NK-92 (cell line): ENCODE measurements around the gene RPS6KB1.
"Not testable (repeated sequence)": the region's sequence is repeated elsewhere in the genome, so short reads cannot be mapped to it uniquely, and the experiment has no call there.

ENCODE experiments used
- DNase-seq: peaks from one replicate; lab custom pipeline; 2025; ENCODE audit not compliant: unreplicated experiment; lab: John Stamatoyannopoulos, UW

The RPS6KB1 gene

DNA sequence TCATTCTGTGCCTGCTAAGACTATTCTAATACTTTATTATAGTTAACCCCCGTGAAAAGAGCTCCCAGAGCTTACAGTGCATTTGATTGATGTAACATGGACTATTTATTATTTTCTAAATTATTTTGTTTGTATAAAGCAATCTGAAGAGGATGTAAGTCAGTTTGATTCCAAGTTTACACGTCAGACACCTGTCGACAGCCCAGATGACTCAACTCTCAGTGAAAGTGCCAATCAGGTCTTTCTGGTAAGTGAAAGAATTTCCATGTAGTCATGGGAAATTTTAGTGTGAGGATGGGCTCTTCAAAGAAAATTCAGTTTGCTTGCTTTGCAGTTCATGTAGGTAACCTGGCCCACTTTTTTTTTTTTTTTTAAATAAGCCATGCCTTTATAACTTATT, 47.8 kb downstream of the RPS6KB1 start:
- not testable (repeated sequence) for DNase-seq

GRCh38 chr17:59941131-59941530, 48.2 kb downstream of the RPS6KB1 start:
- no peak for DNase-seq

DNA sequence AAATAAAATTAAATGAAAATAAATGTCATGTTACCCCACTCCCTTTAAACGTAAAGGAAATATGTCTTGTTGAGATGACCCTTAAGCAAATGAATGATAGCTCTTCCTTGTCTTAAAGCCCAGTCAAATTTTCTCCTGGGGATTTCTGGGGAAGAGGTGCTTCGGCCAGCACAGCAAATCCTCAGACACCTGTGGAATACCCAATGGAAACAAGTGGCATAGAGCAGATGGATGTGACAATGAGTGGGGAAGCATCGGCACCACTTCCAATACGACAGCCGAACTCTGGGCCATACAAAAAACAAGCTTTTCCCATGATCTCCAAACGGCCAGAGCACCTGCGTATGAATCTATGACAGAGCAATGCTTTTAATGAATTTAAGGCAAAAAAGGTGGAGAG, 53.5 kb downstream of the RPS6KB1 start:
- DNase-seq, result not testable (repeated sequence)

GRCh38 chr17:59947310-59947709, 54.4 kb downstream of the RPS6KB1 start:
- not testable (repeated sequence) for DNase-seq

DNA sequence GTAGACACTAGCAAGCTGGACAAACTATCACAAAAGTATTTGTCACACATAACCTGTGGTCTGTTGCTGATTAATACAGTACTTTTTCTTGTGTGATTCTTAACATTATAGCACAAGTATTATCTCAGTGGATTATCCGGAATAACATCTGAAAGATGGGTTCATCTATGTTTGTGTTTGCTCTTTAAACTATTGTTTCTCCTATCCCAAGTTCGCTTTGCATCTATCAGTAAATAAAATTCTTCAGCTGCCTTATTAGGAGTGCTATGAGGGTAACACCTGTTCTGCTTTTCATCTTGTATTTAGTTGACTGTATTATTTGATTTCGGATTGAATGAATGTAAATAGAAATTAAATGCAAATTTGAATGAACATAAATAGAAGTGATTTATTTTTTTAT, 57.1 kb downstream of the RPS6KB1 start:
- DNase-seq, result no peak

- no peak for DNase-seq
Observed at GRCh38 chr17:59954856-59955255, 61.9 kb downstream of the RPS6KB1 start.

GRCh38 chr17:59959574-59959973, 66.7 kb downstream of the RPS6KB1 start:
- DNase-seq, result not testable (repeated sequence)

GRCh38 chr17:59962739-59963318, 69.9 kb downstream of the RPS6KB1 start:
- DNase-seq, result no peak

DNA sequence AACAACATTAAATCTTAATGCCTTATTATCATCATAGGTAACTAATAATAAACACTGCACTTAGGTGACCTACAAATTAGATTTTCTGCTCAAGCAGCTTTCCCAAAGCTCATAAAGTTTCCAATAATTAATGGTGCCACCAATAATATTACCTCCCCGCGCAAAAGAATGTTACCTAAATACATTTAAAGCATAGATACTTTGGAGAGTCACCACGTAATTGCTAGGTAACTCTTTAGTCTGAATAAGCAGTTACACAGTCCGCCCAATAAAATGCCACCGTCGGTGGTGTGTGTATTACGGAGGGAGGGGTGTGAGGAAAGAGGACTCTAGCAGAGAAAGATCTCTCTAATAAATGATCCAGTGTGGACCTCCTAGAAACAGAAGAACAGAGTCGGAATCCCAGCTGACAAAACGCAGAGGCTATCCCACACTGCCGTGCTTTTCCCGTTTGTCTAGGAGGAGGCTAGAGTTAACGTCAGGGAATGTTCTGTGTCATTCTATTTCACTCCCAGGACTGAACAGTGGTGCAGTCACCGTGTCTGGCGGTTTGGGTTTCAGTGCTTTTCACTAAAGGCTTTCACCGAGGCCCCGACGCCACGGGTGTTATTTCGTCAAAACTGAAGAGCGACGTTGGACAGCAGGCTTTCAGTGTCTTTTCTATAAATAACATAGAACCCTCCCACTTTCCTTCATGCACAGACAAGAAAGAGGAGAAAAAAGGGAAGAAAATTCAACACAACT, 71.0 kb downstream of the RPS6KB1 start:
- no peak for DNase-seq

GRCh38 chr17:59964482-59965328, 71.8 kb downstream of the RPS6KB1 start, which contains the start of gene RNFT1:
Gene RNFT1 (minus strand): TSS chr17:59964740. CDS start chr17:59964663, 77 bp downstream.
- DNase-seq, result no peak

DNA sequence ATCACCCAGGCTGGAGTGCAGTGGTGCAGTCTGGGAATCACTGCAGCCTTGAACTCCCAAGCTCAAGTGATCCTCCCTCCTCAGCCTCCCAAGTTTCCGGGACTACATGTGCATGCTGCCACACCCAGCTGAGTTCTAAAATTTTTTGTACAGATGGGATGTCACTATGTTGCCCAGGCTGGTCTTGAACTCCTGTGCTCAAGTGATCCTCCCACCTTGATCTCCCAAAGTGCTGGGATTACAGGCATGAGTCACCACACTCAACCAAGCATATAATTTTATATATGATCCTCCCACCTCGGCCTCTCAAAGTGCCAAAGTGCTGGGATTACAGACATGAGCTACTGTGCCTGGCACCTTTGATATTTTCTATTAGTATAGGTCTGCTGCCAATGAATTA, 78.8 kb downstream of the RPS6KB1 start:
- DNase-seq, result not testable (repeated sequence)

DNA sequence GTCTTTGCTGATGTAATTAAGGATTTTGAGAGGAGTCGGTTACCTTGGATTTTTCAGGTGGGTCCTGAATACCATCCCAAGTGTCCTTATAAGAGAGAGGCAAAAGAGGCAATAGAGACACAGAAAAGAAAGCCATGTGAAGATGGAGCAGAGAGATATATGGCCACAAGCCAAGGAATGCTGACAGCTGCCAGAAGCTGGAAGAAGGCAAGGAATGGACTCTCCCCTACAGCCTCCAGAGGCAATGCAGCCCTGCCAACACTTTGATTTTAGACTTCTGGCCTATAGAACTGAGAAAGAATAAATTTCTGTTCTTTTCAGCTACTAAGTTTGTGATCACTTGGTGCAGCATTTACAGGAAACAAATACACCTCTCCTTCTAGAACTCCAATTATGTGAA, 79.9 kb downstream of the RPS6KB1 start:
- DNase-seq, result no peak

DNA sequence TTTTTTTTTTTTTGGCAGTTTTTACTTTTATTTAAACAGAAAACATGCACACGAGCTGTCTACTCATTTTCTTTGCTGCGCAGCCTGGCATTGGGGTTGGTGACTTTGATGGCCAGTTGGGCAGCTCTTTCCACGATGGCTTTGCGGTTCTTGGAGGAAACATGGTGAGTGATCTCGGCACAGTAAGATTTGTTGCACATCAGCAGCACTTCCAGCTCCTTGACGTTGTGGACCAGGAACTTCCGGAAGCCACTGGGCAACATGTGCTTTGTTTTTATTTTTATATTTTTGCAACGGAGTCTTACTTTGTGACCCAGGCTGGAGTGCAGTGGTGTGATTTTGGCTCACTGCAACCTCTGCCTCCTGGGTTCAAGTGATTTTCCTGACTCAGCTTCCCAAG, 80.6 kb downstream of the RPS6KB1 start:
- DNase-seq, result not testable (repeated sequence)

- not testable (repeated sequence) for DNase-seq
Observed at GRCh38 chr17:59975166-59975565, 82.2 kb downstream of the RPS6KB1 start.

- DNase-seq, result not testable (repeated sequence)
Observed at GRCh38 chr17:59996608-59997007, 103.7 kb downstream of the RPS6KB1 start.
